ENCODE measurements around the gene CASR.

DNA sequence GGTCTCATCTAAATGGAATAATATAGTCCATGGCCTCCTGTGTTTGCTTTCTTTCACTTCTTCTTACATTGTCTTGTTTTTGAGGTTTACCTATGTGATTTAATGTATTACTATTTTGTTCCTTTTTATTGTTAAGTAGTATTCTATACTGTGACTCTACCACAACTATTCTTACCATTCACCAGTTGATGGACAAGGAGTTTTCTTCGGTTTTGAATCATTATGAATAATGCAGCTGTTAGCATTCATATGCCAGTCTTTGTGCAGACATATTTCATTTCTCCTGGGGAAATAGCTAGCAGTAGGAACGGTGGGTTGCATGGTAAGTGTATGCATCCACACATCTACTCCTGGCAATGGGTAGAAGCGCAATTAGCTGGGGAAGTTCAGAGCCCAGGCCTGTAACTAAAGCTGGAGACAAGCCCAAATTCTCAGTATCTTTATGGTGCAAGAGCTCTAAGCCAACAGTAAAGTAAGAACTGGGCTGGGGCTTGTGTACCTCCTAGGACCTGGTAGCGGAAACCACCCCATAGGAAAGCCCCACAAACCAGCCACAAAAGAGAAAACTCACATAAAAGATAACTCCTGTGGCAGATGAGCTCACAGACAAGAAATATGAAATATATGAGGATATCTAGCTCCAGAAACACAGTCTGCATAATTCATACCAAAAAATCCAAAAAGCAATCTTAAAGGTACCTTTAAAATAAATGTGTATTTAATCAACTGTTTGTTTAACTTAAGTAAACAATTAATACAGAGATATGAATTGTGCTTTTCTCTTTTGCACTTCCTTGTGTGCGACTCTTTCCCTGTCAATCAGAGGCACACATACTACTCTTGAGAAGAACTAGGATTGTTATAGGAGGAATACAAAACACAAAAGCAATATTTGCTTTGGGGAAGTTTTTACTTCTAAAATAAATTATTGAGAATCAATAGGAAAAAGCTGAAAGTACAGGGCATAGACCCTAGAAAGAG is 138.9 kb downstream of the CASR start:
- TF ChIP-seq EGR1 (IDR thresholded peaks at IDR 0.05) (no peak), FOXM1 (IDR thresholded peaks at IDR 0.05; ENCODE audit: borderline replicate concordance, low read depth) (no peak), ZBTB7A (IDR thresholded peaks at IDR 0.05; ENCODE audit: low read depth) (no peak), YY1 (IDR thresholded peaks at IDR 0.05; ENCODE audit: low read depth) (no peak), CREB1 (IDR thresholded peaks at IDR 0.05; ENCODE audit: low read depth) (no peak), TAF1 (IDR thresholded peaks at IDR 0.05; ENCODE audit: low read depth) (no peak), EP300 (IDR thresholded peaks at IDR 0.05; ENCODE audit: borderline replicate concordance) (no peak)
- TF ChIP-seq, protein P1, sequence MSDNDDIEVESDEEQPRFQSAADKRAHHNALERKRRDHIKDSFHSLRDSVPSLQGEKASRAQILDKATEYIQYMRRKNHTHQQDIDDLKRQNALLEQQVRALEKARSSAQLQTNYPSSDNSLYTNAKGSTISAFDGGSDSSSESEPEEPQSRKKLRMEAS (IDR thresholded peaks at IDR 0.05): no peak
- TF ChIP-seq, protein P2, sequence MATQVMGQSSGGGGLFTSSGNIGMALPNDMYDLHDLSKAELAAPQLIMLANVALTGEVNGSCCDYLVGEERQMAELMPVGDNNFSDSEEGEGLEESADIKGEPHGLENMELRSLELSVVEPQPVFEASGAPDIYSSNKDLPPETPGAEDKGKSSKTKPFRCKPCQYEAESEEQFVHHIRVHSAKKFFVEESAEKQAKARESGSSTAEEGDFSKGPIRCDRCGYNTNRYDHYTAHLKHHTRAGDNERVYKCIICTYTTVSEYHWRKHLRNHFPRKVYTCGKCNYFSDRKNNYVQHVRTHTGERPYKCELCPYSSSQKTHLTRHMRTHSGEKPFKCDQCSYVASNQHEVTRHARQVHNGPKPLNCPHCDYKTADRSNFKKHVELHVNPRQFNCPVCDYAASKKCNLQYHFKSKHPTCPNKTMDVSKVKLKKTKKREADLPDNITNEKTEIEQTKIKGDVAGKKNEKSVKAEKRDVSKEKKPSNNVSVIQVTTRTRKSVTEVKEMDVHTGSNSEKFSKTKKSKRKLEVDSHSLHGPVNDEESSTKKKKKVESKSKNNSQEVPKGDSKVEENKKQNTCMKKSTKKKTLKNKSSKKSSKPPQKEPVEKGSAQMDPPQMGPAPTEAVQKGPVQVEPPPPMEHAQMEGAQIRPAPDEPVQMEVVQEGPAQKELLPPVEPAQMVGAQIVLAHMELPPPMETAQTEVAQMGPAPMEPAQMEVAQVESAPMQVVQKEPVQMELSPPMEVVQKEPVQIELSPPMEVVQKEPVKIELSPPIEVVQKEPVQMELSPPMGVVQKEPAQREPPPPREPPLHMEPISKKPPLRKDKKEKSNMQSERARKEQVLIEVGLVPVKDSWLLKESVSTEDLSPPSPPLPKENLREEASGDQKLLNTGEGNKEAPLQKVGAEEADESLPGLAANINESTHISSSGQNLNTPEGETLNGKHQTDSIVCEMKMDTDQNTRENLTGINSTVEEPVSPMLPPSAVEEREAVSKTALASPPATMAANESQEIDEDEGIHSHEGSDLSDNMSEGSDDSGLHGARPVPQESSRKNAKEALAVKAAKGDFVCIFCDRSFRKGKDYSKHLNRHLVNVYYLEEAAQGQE (IDR thresholded peaks at IDR 0.05; ENCODE audit: low read depth): no peak
